Measurements from ENCODE around the gene ZNF844.
"Not testable (repeated sequence)": the region's sequence is repeated elsewhere in the genome, so short reads cannot be mapped to it uniquely, and the experiment has no call there.

The ZNF844 gene

DNA sequence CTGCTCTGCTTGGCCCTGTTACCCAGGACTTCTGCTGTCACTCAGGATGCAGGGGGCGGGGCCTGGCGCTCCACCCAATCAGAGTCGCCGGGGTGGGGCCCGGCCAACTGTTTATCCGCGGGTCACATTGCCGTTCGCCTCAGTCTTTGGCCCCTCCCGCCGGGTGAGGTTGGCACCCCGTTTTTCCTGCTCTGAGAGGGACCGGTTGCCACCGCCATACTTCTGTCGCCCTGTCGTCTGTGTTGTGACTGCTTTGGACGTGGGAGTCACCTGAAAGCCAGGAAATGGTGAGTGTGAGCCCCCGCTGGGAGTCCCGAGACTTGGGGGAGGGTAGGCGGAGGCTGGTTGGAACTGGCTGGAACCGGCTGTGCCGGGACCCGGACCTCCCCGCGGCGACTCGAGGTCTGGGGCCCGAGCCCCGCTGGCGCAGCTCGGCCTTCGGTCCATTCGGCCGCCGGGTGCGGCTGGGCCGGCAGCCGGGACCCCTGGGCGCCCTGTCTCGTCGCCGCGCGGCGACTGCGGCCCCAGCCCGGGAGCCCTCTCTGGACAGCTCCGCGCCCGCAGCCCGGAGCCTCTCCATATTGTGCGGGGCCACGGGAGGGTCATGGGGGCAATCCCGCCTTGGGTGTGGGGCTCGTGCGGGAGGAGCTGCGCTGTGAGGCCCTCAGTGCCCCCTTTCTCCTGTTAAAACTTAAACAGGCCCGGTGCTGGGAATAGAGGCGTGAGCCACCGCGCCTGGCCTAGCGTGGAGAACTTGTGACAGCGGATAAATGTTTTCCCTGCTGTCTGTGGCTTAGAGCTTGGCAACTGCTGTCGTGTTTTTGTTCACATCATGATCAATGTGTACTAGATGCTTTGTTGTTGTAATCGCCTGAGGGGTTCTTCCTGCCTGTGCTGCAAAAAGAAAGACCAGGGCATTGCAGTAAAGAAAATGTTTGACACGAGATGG, at the start of gene ZNF844:
Gene ZNF844, plus strand, starts transcription at position 142 of the 949 bp plus-strand sequence. Its CDS starts 143 bp downstream, at position 285.
- DNase-seq (ENCODE audit: low read depth in 1 of 2, low spot score in 1 of 2), result peak; percentile 51 to 64

DNA sequence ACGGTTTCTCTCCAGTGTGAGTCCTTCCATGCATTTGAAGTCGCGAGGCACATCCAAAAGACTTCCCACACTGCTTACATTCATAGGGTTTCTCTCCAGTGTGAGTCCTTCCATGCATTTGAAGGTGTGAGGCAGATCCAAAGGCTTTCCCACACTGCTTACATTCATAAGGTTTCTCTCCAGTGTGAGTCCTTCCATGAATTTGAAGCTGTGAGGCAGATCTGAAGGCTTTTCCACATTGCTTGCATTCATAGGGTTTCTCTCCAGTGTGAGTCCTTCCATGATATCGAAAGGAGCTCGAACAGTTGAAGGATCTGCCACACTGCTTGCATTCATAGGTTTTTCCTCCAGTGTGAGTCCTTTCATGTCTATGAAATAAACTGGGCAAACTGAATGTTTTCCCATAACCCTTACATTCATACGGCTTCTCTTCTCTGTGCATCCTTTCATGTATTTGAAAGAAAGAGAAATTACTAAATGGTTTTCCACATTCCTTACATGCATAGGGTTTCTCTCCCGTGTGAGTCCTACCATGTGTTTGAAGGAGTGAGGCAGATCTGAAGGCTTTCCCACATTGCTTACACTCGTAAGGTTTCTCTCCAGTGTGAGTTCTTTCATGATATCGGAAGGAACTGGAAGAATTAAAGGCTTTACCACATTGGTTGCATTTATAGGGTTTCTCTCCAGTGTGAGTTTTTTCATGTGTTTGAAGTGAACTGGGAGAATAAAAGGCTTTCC, 49.3 kb upstream of the ZNF844 start:
- DNase-seq (ENCODE audit: low read depth in 1 of 2, low spot score in 1 of 2), result no peak

DNA sequence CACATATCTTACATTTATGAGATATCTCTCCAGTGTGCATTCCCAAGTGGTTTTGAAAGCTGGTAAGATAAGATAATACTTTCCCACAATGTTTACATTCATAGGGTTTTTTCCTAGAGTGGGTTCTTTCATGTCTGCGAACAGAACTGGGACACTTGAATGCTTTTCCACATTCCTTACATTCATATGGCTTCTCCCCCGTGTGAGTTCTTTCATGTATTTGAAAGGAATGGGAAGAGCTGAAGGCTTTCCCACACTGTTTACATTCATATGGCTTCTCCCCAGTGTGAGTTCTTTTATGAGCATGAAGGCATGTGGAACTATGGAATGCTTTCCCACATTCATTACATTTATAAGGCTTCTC, 48.8 kb upstream of the ZNF844 start:
- no peak for DNase-seq (ENCODE audit: low read depth in 1 of 2, low spot score in 1 of 2)

DNA sequence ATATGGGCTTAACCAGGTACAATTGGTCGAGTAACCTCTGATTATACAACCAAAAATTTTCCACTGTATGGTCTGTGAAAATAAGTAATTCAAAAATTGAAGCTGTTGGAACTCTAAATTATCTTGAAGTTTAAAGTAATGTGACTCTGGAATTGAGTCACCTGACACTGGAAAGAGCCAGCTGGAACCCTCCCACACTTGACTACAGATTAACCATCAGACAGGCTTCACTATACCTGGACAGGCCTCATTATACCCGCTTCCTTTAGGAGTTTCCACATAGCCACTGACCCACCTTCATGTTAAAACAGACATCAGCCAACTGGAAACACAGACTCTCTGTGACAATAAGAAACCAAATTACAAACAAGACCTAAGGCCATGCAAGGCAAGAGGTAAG, 30.3 kb upstream of the ZNF844 start:
- no peak for DNase-seq (ENCODE audit: low read depth in 1 of 2, low spot score in 1 of 2)

DNA sequence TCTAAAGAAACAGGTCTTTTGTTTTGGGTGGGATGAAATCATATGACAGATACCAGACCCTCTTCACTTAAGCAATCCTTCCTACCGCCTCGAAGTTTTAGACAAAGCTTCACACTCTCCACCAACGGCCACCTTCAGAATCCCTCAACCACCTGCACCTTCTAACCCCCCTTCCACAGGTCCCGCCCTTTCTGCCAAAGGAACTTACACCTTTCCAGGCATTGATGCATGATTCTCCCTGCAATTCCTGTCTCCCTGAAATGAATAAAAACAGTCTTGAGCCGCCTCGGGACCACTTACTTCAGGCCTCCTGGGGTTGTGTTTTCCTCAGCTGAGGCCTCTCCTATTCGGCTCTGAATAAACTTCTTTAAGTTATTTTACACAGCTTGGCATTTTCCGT, 29.9 kb upstream of the ZNF844 start:
- no peak for DNase-seq (ENCODE audit: low read depth in 1 of 2, low spot score in 1 of 2)

DNA sequence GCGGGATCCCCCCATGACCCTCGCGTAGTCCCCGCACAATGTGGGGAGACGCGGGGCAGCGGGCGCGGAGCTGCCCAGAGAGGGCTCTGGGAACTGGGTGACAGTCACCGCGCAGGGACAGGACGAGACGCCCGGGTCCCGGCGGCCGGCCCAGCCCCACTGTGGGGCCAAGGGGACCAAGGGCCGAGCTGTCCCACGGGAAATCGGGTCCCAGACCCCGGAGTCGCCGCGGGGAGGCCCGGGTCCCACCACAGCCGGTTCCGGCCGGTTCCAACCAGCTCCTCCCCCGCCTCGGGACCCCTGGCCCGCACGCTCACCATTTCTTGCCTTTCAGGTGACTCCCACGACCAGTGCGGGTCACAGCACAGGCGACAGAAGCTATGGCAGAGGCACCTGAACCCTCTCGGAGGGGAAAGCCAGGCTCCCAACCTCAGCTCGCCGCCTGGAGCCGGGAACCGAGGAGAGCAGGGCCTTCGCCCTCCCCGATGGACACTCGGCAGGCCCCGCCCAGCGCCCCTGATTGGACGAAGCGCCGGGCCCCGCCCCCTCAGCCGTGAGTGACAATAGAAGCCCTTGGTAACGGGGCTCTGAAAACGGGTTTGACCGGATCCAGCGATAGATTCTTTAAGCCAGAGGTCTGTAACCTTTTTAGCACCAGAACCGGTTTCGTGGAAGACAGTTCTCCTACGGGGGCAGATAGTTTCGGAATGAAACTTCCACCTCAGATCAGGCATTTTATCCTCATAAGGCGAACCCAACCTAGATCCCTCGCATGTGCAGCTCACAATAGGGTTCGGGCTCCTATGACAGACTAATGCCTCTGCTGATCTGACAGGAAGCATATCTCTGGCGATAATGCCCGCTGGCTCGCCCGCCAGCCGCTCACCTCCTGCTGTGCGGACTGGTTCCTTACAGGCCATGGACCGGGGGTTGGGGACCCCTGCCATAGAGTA, 29.0 kb upstream of the ZNF844 start, which contains the start of gene ZNF433:
Gene ZNF433, minus strand, starts transcription at position 460 of the 953 bp plus-strand sequence. Its CDS starts 140 bp downstream, at position 320.
- DNase-seq (ENCODE audit: low read depth in 1 of 2, low spot score in 1 of 2), result peak; percentile 35 to 59

DNA sequence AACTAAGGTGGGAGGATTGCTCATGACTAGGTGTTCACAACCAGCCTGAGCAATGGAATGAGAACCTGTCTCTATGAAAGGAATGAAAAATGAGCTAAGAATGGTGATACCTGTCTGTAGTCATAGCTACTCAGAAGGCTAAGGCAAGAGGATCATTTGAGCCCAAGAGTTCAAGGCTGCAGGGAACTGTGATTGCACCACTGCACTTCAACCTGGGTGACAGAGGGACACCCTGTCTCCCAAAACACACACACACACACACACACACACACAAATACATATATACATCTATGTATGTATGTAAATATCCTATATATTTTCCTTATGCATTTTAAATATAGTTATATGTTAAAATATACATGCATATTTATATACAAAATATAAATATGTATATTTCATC, 21.6 kb upstream of the ZNF844 start:
- DNase-seq (ENCODE audit: low read depth in 1 of 2, low spot score in 1 of 2), result no peak

DNA sequence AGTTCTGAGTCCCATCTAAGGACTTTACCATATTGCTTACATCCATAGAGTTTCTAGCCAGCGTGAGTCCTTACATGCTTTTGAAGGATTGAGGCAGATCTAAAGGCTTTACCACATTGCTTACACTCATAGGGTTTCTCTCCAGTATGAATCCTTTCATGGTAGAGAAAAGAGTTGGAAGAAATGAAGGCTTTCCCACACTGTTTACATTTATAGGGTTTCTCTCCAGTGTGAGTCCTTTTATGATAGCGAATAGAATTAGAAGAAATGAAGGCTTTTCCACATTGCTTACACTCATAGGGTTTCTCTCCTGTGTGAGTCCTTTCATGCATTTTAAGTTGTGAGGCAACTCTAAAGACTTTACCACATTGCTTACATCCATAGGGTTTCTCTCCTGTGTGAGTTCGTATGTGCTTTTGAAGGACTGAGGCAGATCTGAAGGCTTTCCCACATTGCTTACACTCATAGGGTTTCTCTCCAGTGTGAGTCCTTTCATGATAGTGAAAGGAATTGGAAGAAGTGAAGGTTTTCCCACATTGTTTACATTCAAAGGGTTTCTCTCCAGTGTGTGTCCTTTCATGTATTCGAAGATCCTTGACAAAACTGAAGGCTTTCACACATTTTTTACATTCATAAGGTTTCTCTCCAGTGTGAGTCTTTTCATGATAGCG, 20.6 kb upstream of the ZNF844 start:
- no peak for DNase-seq (ENCODE audit: low read depth in 1 of 2, low spot score in 1 of 2)

DNA sequence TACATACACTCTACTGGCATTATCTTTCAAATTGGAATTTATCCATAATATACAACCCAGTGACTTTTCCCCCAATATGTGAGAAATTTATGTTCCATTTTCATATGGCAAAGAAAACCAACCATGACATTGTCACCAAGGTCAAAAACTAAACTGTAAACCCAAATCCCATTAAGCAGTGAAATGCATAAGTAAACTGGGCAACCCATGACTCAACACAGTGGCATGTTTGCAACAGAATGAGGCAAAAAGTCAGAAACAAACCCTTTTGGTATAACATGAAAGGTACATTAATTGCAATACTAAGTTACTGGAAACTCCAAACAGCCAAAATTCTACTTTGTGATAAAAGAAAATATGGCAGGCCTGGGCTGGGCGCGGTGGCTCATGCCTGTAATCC, 16.7 kb upstream of the ZNF844 start:
- DNase-seq (ENCODE audit: low read depth in 1 of 2, low spot score in 1 of 2), result no peak

DNA sequence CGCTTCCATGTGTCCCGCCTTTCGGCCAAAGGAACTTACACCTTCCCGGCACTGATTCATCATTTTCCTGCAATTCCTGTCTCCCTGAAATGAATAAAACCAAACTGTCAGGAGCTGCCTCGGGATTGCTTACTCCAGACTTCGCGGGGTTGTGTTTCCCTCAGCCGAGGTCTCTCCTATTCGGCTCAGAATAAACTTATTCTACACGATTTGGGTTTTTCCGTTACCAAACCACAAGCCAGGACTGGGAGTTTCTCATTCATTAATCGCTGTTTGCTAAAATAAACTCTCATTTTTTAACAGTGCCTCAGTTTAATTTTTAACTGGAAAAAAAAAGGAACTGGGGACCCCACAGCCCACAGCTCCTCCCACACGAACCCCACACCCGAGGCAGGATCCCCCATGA, 12.4 kb upstream of the ZNF844 start:
- no peak for DNase-seq (ENCODE audit: low read depth in 1 of 2, low spot score in 1 of 2)

DNA sequence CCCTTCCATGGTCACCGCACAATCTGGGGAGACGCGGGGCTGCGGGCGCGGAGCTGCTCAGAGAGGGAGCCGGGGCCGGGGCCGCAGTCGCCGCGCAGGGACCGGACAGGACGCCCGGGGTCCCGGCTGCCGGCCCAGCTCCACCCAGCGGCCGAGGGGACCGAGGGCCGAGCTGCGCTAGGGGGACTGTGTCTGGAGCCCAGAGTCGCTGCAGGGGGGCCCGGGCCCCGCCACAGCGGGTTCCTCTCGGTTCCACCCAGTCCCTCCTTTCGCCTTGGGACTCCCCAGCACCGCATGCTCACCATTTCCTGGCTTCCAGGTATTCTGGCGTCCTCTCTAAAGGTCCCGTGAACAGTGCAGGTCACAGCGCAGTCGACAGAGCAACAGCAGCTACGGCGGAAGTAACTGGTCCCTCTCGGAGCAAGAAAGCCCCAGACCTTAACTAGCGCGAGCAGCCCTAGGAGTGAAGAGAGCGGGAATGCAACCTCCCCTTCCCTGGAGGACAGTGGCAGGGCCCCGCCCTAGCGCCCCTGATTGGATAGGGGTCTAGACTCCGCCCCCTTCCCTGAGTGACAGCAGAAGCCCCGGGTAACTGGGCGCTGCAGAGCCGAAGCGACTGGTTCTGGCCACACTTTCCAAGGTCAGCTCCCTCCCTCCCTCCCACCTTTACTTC, 11.9 kb upstream of the ZNF844 start, which contains the start of gene ZNF878:
Gene ZNF878, minus strand, starts transcription at position 465 of the 673 bp plus-strand sequence. Its CDS starts 160 bp downstream, at position 305.
- DNase-seq (ENCODE audit: low read depth in 1 of 2, low spot score in 1 of 2), result peak; percentile 33 to 49

DNA sequence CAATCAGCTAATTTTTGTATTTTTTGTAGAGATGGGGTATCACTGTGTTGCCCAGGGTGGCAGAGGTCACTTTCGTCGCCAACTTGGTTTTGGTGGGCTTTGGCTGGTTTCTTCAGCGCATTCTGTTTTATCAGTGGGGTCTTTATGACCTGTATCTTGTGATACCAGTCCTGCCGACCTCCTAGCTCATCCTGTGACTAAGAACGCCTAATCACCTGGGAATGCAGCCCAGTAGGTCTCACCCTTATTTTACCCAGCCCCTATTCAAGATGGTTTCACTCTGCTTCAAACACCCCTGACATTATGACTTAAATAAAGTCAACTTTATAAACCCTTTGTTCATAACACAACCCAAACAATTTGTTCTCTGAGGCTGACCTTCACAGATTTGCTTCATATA, 8.7 kb upstream of the ZNF844 start:
- no peak for DNase-seq (ENCODE audit: low read depth in 1 of 2, low spot score in 1 of 2)

DNA sequence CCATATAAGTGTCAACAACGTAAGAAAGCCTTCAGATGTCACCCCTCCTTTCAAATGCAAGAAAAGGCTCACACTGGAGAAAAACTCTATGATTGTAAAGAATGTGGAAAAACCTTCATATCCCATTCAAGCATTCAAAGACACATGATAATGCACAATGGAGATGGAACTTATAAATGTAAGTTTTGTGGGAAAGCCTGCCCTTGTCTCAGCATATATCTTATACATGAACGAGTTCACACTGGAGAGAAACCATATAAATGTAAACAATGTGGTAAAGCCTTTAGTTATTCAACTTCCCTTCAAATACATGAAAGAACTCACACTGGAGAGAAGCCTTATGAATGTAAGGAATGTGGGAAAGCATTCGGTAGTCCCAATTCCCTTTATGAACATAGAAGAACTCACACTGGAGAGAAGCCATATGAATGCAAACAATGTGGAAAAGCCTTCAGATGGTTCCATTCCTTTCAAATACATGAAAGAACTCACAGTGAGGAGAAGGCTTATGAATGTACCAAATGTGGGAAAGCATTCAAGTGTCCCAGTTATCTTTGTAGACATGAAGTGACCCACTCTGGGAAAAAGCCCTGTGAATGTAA, 11.1 kb downstream of the ZNF844 start:
- DNase-seq (ENCODE audit: low read depth in 1 of 2, low spot score in 1 of 2), result no peak

DNA sequence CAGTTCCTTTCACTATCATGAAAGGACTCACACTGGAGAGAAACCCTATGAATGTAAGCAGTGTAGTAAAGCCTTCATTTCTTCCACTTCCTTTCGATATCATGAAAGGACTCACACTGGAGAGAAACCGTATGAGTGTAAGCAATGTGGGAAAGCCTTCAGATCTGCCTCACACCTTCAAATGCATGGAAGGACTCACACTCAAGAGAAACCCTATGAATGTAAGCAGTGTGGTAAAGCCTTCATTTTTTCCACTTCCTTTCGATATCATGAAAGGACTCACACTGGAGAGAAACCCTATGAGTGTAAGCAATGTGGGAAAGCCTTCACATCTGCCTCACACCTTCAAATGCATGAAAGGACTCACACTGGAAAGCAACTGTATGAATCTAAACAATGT, 11.8 kb downstream of the ZNF844 start:
- DNase-seq (ENCODE audit: low read depth in 1 of 2, low spot score in 1 of 2), result not testable (repeated sequence)

DNA sequence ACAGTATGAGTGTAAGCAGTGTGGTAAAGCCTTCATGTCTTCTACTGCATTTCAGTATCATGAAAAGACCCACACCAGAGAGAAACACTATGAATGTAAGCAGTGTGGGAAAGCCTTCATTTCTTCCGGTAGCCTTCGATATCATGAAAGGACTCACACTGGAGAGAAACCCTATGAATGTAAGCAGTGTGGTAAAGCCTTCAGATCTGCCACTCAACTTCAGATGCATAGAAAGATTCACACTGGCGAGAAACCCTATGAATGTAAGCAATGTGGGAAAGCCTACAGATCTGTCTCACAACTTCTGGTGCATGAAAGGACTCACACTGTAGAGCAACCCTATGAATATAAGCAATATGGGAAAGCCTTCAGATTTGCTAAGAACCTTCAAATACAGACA, 12.8 kb downstream of the ZNF844 start:
- no peak for DNase-seq (ENCODE audit: low read depth in 1 of 2, low spot score in 1 of 2)

DNA sequence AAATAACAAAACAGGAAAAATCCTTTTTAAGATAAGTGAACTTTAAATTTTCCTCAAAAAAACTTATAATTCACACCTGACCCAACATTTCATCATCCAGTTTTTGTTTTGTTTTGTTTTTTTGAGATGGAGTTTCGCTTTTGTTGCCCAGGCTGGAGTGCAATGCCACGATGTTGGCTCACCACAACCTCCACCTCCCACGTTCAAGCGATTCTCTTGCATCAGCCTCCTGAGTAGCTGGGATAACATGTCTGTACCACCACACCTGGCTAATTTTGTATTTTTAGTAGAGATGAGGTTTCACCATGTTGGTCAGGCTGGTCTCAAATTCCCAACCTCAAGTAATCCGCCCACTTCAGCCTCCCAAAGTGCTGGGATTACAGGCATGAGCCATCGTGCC, 18.8 kb downstream of the ZNF844 start:
- not testable (repeated sequence) for DNase-seq (ENCODE audit: low read depth in 1 of 2, low spot score in 1 of 2)

DNA sequence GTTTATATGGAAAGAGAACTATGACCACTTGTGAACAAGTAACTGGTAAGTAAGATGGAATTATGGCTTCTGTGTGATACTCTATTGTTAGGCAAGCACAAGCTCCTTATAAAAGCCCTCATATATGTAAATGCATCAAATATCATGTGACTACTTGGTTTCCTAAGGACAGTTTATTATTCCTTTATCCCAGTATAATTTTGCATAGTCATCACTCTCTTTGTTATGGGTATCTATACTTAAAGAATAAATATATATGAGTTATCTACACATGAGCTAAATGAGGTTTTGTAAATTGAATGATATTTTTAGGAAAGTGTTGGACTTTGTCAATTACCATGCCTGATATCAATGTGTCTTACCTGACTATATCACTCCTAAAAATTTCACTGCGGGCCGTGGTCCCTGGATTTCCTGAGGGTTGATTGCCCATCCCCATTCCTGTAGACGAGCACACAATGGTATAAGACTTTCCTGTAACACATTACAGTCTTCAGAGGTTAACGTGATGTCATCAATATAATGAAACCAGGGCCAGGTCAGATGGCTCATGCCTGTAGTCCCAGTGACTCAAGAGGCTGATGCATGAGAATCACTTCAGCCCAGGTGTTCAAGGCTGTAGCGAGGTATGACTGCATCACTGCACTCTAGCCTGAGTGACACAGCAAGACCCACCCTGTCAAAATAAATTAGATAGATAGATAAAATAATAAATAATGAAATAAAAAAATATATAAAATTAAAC, 20.7 kb downstream of the ZNF844 start:
- DNase-seq (ENCODE audit: low read depth in 1 of 2, low spot score in 1 of 2), result no peak

DNA sequence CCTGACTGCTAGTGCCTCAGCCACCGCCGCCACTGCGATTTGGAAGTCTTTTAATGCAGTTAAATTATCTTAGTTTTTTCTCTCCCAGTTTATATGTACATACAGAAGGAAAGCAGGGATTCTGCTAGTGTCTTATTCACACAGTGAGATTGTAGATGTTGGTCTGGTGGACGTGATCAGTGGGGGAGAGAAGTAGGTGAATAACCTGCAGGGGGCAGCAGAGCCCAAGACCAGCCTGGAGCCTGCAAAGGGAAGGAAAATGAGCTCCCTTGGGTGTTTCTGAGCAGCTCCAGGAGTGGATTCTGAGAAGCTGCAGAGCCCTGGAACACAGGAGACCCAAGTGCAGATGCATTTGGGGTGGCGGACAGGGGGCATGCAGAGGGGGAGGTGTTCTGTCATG, 26.3 kb downstream of the ZNF844 start:
- peak; percentile 50 to 56 for DNase-seq (ENCODE audit: low read depth in 1 of 2, low spot score in 1 of 2)
